Peyer's patch (tissue), 4 donors: Measurements from ENCODE around the gene KCP.

ENCODE experiments used
- CTCF ChIP-seq, 6 experiments: fragments of 450-650 bp in 4 of 6; fragments of 200-600 bp in 2 of 6; sonication (generic) in 1 of 6; IDR thresholded peaks; one replicate each; pipeline ENCODE4 v1.5.1; 2017 to 2019; ENCODE audit warnings: antibody characterized with exemption in 6 of 6, mild to moderate bottlenecking in 3 of 6, moderate library complexity in 1 of 6
- POLR2A ChIP-seq, 2 donors: fragments of 450-650 bp; IDR thresholded peaks; one replicate each; pipeline ENCODE4 v1.5.1; 2017; ENCODE audit warnings: antibody characterized with exemption in 2 of 2, mild to moderate bottlenecking in 2 of 2, moderate library complexity in 2 of 2

GRCh38 chr7:128892521-128893250 lies 17.8 kb downstream of the KCP start:
- TF ChIP-seq CTCF (IDR thresholded peaks at IDR 0.05) (peak in 1 of 6 experiments; percentile 7), POLR2A (IDR thresholded peaks at IDR 0.05) (no peak)
